Measurements from ENCODE around the gene VWA8.
A peak's percentile ranks its signal among the peaks of the same experiment; 100 is the strongest.

Gene VWA8

GRCh38 chr13:41961466-41961760 lies 504 bp upstream of the VWA8 start:
- Histone ChIP-seq H3K4me3 (ENCODE audit: severe bottlenecking) (peak overlapping the region; percentile 67), H3K27ac (ENCODE audit: poor library complexity, severe bottlenecking) (peak overlapping the region; percentile 70), H3K27me3 (ENCODE audit: insufficient read depth, poor library complexity, severe bottlenecking) (no peaks in the 10 kb centered on the region), H3K9me3 (ENCODE audit: severe bottlenecking) (no peaks in the 10 kb centered on the region), H3K4me1 (ENCODE audit: insufficient read depth, poor library complexity, severe bottlenecking) (peaks cover 24% of the 10 kb centered on the region), H3K36me3 (ENCODE audit: low read depth) (no peaks in the 10 kb centered on the region)
- TF ChIP-seq CTCF (IDR thresholded peaks at IDR 0.05; ENCODE audit: poor library complexity, severe bottlenecking), result no peak
- ATAC-seq (ENCODE audit: low read depth) (no peak), DNase-seq (ENCODE audit: low spot score) (no peak)

GRCh38 chr13:41960211-41960636 lies 685 bp downstream of the VWA8 start:
- peak overlapping the region; percentile 70 for H3K27ac ChIP-seq (ENCODE audit: poor library complexity, severe bottlenecking)
- H3K36me3 ChIP-seq (ENCODE audit: low read depth), result no peaks in the 10 kb centered on the region
- H3K27me3 ChIP-seq (ENCODE audit: insufficient read depth, poor library complexity, severe bottlenecking), result no peaks in the 10 kb centered on the region
- DNase-seq (ENCODE audit: low spot score) (no peak), ATAC-seq (ENCODE audit: low read depth) (peak; percentile 26; the same call in 2 of the 3 replicates)
- no peaks in the 10 kb centered on the region for H3K9me3 ChIP-seq (ENCODE audit: severe bottlenecking)
- H3K4me1 ChIP-seq (ENCODE audit: insufficient read depth, poor library complexity, severe bottlenecking), result peaks cover 24% of the 10 kb centered on the region
- no peak for TF ChIP-seq CTCF (IDR thresholded peaks at IDR 0.05; ENCODE audit: poor library complexity, severe bottlenecking)
- peak overlapping the region; percentile 67 for H3K4me3 ChIP-seq (ENCODE audit: severe bottlenecking)

GRCh38 chr13:41956272-41956671 lies 4.6 kb downstream of the VWA8 start:
- DNase-seq (ENCODE audit: low spot score), result no peak
- H3K36me3 ChIP-seq (ENCODE audit: low read depth), result no peaks in the 10 kb centered on the region
- H3K9me3 ChIP-seq (ENCODE audit: severe bottlenecking), result no peaks in the 10 kb centered on the region
- H3K4me3 ChIP-seq (ENCODE audit: severe bottlenecking), result no peak overlapping the region
- H3K27me3 ChIP-seq (ENCODE audit: insufficient read depth, poor library complexity, severe bottlenecking), result no peaks in the 10 kb centered on the region
- TF ChIP-seq CTCF (IDR thresholded peaks at IDR 0.05; ENCODE audit: poor library complexity, severe bottlenecking), result no peak
- H3K4me1 ChIP-seq (ENCODE audit: insufficient read depth, poor library complexity, severe bottlenecking), result peaks cover 6% of the 10 kb centered on the region
- no peak for ATAC-seq (ENCODE audit: low read depth)
- no peak overlapping the region for H3K27ac ChIP-seq (ENCODE audit: poor library complexity, severe bottlenecking)

- Histone ChIP-seq H3K4me3 (ENCODE audit: severe bottlenecking) (no peak overlapping the region), H3K27me3 (ENCODE audit: insufficient read depth, poor library complexity, severe bottlenecking) (no peaks in the 10 kb centered on the region), H3K36me3 (ENCODE audit: low read depth) (no peaks in the 10 kb centered on the region), H3K9me3 (ENCODE audit: severe bottlenecking) (no peaks in the 10 kb centered on the region), H3K27ac (ENCODE audit: poor library complexity, severe bottlenecking) (no peak overlapping the region), H3K4me1 (ENCODE audit: insufficient read depth, poor library complexity, severe bottlenecking) (peaks cover 6% of the 10 kb centered on the region)
- no peak for TF ChIP-seq CTCF (IDR thresholded peaks at IDR 0.05; ENCODE audit: poor library complexity, severe bottlenecking)
- ATAC-seq (ENCODE audit: low read depth) (no peak), DNase-seq (ENCODE audit: low spot score) (no peak)
Observed at GRCh38 chr13:41955605-41956004, 5.3 kb downstream of the VWA8 start.

GRCh38 chr13:41954226-41954625 lies 6.7 kb downstream of the VWA8 start:
- H3K9me3 ChIP-seq (ENCODE audit: severe bottlenecking), result no peaks in the 10 kb centered on the region
- no peak for DNase-seq (ENCODE audit: low spot score)
- no peak overlapping the region for H3K27ac ChIP-seq (ENCODE audit: poor library complexity, severe bottlenecking)
- H3K36me3 ChIP-seq (ENCODE audit: low read depth), result no peaks in the 10 kb centered on the region
- no peaks in the 10 kb centered on the region for H3K27me3 ChIP-seq (ENCODE audit: insufficient read depth, poor library complexity, severe bottlenecking)
- no peak for TF ChIP-seq CTCF (IDR thresholded peaks at IDR 0.05; ENCODE audit: poor library complexity, severe bottlenecking)
- peaks cover 6% of the 10 kb centered on the region for H3K4me1 ChIP-seq (ENCODE audit: insufficient read depth, poor library complexity, severe bottlenecking)
- ATAC-seq (ENCODE audit: low read depth), result no peak
- H3K4me3 ChIP-seq (ENCODE audit: severe bottlenecking), result no peak overlapping the region
